Keratinocyte (primary cell): ENCODE data around the gene ITPR1. TPM values are rescaled to one million over a fixed set of nuclear protein-coding genes. Genes with fewer than 3 reads are reported as not detected.

Experiments
- DNase-seq: peaks from one replicate; pipeline ENCODE4 v3.0.0-alpha.2; 2011; ENCODE audit warnings: low read depth, missing footprints, low spot score
- FAIRE-seq: peaks from 2 replicates; lab custom pipeline; 2011; peaks lifted over from hg19 to GRCh38; lab: Jason Lieb, UNC
- H2AFZ ChIP-seq: 2 replicates; pipeline ENCODE4 v1.6.0; 2012; ENCODE audit warnings: low read length, control low read depth, inconsistent platforms; ENCODE audit not compliant: control insufficient read depth
- H3K27ac ChIP-seq: 2 replicates; pipeline ENCODE4 v1.5.1; 2011; ENCODE audit warnings: low read length; ENCODE audit not compliant: control insufficient read depth, insufficient read depth
- H3K27me3 ChIP-seq: 3 replicates; pipeline ENCODE4 v1.6.0; 2011; ENCODE audit warnings: low read length; ENCODE audit not compliant: control insufficient read depth, insufficient read depth; ENCODE audit errors: extremely low read depth
- H3K36me3 ChIP-seq, 2 experiments: 2 replicates in 1 of 2; 3 replicates in 1 of 2; pipeline ENCODE4 v1.5.1; 2011; ENCODE audit warnings: low read length in 2 of 2, mild to moderate bottlenecking in 1 of 2; ENCODE audit not compliant: control insufficient read depth in 2 of 2, insufficient read depth in 2 of 2; ENCODE audit errors: extremely low read depth in 1 of 2
- H3K4me1 ChIP-seq: 3 replicates; pipeline ENCODE4 v1.5.1; 2011; ENCODE audit warnings: low read length; ENCODE audit not compliant: control insufficient read depth, insufficient read depth; ENCODE audit errors: extremely low read depth
- H3K4me2 ChIP-seq: 3 replicates; pipeline ENCODE4 v1.6.0; 2011; ENCODE audit warnings: low read depth, low read length; ENCODE audit not compliant: control insufficient read depth, insufficient read depth; ENCODE audit errors: extremely low read depth
- H3K4me3 ChIP-seq, 3 experiments: fragments of 200-600 bp in 1 of 3; sonication (generic) in 1 of 3; 2 replicates in 2 of 3; 3 replicates in 1 of 3; pipeline ENCODE4 v1.5.1; 2011 to 2016; ENCODE audit warnings: low read length in 3 of 3, mild to moderate bottlenecking in 3 of 3, control low read depth in 2 of 3, inconsistent platforms in 1 of 3, low read depth in 1 of 3, mixed read lengths in 1 of 3, mixed run types in 1 of 3, moderate library complexity in 1 of 3; ENCODE audit not compliant: control insufficient read depth in 2 of 3, insufficient read depth in 2 of 3; ENCODE audit errors: extremely low read depth in 1 of 3
- H3K79me2 ChIP-seq: 2 replicates; pipeline ENCODE4 v1.6.0; 2012; ENCODE audit warnings: low read length; ENCODE audit not compliant: control insufficient read depth, insufficient read depth
- H3K9ac ChIP-seq: 3 replicates; pipeline ENCODE4 v1.6.0; 2011; ENCODE audit warnings: low read length; ENCODE audit not compliant: control insufficient read depth, insufficient read depth; ENCODE audit errors: extremely low read depth
- H3K9me1 ChIP-seq: 3 replicates; pipeline ENCODE4 v1.6.0; 2011; ENCODE audit warnings: low read length; ENCODE audit not compliant: control insufficient read depth, insufficient read depth; ENCODE audit errors: extremely low read depth
- H3K9me3 ChIP-seq: 2 replicates; pipeline ENCODE4 v1.5.1; 2012; ENCODE audit warnings: low read depth, low read length; ENCODE audit not compliant: control insufficient read depth
- H4K20me1 ChIP-seq: 3 replicates; pipeline ENCODE4 v1.6.0; 2011; ENCODE audit warnings: low read length; ENCODE audit not compliant: control insufficient read depth, insufficient read depth; ENCODE audit errors: extremely low read depth
- EZH2 ChIP-seq: IDR thresholded peaks from one replicate; pipeline ENCODE4 v1.6.1; 2012; ENCODE audit warnings: inconsistent platforms, mild to moderate bottlenecking, low read length, moderate library complexity
- dilution Hi-C: fragments of 300-500 bp; cut with MboI; formaldehyde crosslinking; loops from one replicate; pipeline ENCODE4 v1.7.0; 2020; ENCODE audit warnings: low sequenced_read_pairs; ENCODE audit not compliant: extremely low pct_ligation_motif_present
- polyA plus RNA-seq, 5 experiments: library from polyadenylated mRNA; depleted of rRNA in 3 of 5; stranded (reverse) in 3 of 5; stranded (forward) in 1 of 5; unstranded in 1 of 5; fragments of >200 nt; gene quantifications; 1 replicate in 1 of 5; 2 replicates in 3 of 5; 3 replicates in 1 of 5; pipeline versions ENCODE4 v1.2.1 to v1.2.3, GENCODE V29; 2011 to 2012; ENCODE audit warnings: missing spikeins in 2 of 5, low read depth in 1 of 5, low replicate concordance in 1 of 5
- TF ChIP-seq, protein P1 (sequence below), 3 experiments: IDR thresholded peaks in 1 of 3; conservative IDR thresholded peaks in 1 of 3; optimal IDR thresholded peaks in 1 of 3; 2 replicates in 2 of 3; 3 replicates in 1 of 3; pipeline versions ENCODE3 to v1.5.1; 2011; ENCODE audit warnings: low read length in 3 of 3, mild to moderate bottlenecking in 3 of 3, moderate library complexity in 2 of 3, control low read depth in 1 of 3, inconsistent platforms in 1 of 3; ENCODE audit not compliant: insufficient read depth in 2 of 3; ENCODE audit errors: extremely low read depth in 1 of 3

Gene ITPR1
- polyA plus RNA-seq, 1 donor (not counting 4 experiments of a cell fraction or from before 2014, with no cell fraction given) = 3.5 TPM

DNA sequence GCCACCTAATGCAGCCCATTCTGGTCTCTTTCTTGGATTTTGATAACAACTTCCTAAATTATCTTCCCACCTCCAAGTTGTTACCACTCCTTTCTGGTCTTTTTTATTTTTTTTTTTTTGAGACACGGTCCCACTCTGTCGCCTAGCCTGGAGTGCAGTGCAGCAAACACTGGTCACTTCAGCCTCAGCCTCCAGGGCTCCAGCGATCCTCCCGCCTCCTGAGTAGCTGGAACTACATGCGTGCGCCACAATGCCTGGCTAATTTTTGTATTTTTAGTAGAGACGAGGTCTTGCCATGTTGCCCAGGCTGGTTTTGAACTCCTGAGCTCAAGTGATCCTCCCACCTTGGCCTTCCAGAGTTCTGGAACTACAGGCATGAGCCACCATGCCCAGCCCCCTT lies 393.3 kb downstream of the ITPR1 start:
- no peaks in the 10 kb centered on the region for H4K20me1 ChIP-seq
- FAIRE-seq = no peak
- H3K4me2 ChIP-seq = no peak overlapping the region
- H2AFZ ChIP-seq = no peak overlapping the region
- H3K27me3 ChIP-seq = no peaks in the 10 kb centered on the region
- H3K9me1 ChIP-seq = no peaks in the 10 kb centered on the region
- H3K4me1 ChIP-seq = no peaks in the 10 kb centered on the region
- no peak overlapping the region for H3K9ac ChIP-seq
- H3K36me3 ChIP-seq = no peaks in the 10 kb centered on the region
- H3K79me2 ChIP-seq = no peaks in the 10 kb centered on the region
- dilution Hi-C loops = no loop called here
- H3K27ac ChIP-seq = no peak overlapping the region
- H3K9me3 ChIP-seq = no peaks in the 10 kb centered on the region
- DNase-seq = no peak
- TF ChIP-seq EZH2 = no peak
- TF ChIP-seq, protein P1, sequence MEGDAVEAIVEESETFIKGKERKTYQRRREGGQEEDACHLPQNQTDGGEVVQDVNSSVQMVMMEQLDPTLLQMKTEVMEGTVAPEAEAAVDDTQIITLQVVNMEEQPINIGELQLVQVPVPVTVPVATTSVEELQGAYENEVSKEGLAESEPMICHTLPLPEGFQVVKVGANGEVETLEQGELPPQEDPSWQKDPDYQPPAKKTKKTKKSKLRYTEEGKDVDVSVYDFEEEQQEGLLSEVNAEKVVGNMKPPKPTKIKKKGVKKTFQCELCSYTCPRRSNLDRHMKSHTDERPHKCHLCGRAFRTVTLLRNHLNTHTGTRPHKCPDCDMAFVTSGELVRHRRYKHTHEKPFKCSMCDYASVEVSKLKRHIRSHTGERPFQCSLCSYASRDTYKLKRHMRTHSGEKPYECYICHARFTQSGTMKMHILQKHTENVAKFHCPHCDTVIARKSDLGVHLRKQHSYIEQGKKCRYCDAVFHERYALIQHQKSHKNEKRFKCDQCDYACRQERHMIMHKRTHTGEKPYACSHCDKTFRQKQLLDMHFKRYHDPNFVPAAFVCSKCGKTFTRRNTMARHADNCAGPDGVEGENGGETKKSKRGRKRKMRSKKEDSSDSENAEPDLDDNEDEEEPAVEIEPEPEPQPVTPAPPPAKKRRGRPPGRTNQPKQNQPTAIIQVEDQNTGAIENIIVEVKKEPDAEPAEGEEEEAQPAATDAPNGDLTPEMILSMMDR (optimal IDR thresholded peaks at IDR 0.05 in 1 of 3, IDR thresholded peaks at IDR 0.05 in 1 of 3, conservative IDR thresholded peaks at IDR 0.05 in 1 of 3; ENCODE audit: extremely low read depth in 1 of 3, insufficient read depth in 2 of 3, low read length in 3 of 3) = no peak
- no peak overlapping the region for H3K4me3 ChIP-seq

DNA sequence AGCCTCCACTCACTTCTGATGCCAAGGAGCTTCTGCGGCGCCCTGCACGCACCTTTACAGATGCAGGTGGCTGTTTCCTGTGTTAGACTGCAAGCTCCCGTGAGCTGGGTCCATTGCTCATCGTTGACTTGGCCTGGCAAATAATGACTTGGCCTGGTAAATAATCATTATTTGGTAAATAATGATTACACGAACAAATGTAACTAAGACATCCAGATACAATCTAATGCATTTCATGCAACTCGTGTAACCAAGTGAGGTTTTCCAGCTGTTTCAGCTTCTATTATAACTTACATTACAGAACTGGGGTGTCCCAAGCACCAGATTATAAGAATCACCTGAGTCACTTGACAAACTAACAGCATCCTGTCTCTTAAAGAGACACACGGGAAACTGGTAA lies 394.0 kb downstream of the ITPR1 start:
- Histone ChIP-seq H3K4me2 (no peak overlapping the region), H3K9me1 (no peaks in the 10 kb centered on the region), H3K9ac (no peak overlapping the region), H3K4me3 (no peak overlapping the region), H2AFZ (no peak overlapping the region), H3K27me3 (no peaks in the 10 kb centered on the region), H3K79me2 (no peaks in the 10 kb centered on the region), H3K9me3 (no peaks in the 10 kb centered on the region), H3K36me3 (no peaks in the 10 kb centered on the region), H4K20me1 (no peaks in the 10 kb centered on the region), H3K4me1 (no peaks in the 10 kb centered on the region), H3K27ac (no peak overlapping the region)
- DNase-seq (no peak), FAIRE-seq (no peak)
- dilution Hi-C loops = no loop called here
- TF ChIP-seq, protein P1 (optimal IDR thresholded peaks at IDR 0.05 in 1 of 3, IDR thresholded peaks at IDR 0.05 in 1 of 3, conservative IDR thresholded peaks at IDR 0.05 in 1 of 3; ENCODE audit: extremely low read depth in 1 of 3, insufficient read depth in 2 of 3, low read length in 3 of 3) = no peak
- TF ChIP-seq EZH2 = no peak
